Measurements from ENCODE around the gene KCNJ18. TPM values are rescaled to one million over a fixed set of nuclear protein-coding genes. Genes with fewer than 3 reads are reported as not detected.
"Not testable (repeated sequence)": the region's sequence is repeated elsewhere in the genome, so short reads cannot be mapped to it uniquely, and the experiment has no call there.

The KCNJ18 gene
- total RNA-seq (not detected), polyA plus RNA-seq (not detected), total RNA-seq (not detected)

- CTCF ChIA-PET; intact Hi-C loops (cut with micrococcal nuclease); H3K4me1 ChIP-seq (ENCODE audit: control insufficient read depth in 2 of 2, insufficient read depth in 2 of 2, low read length in 2 of 2); H3K4me3 ChIP-seq (ENCODE audit: low read length); H3K27me3 ChIP-seq (ENCODE audit: control insufficient read depth in 2 of 2, insufficient read depth in 2 of 2, low read length in 2 of 2); H3K4me1 Mint-ChIP-seq; H3K9me3 ChIP-seq (ENCODE audit: control insufficient read depth in 2 of 3, low read length in 3 of 3); H3K4me3 Mint-ChIP-seq; DNase-seq; H3K27ac Mint-ChIP-seq; H3K36me3 ChIP-seq (ENCODE audit: control insufficient read depth in 2 of 3, insufficient read depth in 3 of 3, low read length in 3 of 3); H3K27me3 Mint-ChIP-seq; ATAC-seq; H3K36me3 Mint-ChIP-seq; H3K27ac ChIP-seq (ENCODE audit: low read depth, low read length); POLR2A ChIA-PET: not testable (repeated sequence)
- peaks cover 0 to 13% (median under 1%) of the 10 kb centered on the region in 11 donors for H3K9me3 Mint-ChIP-seq
Observed at GRCh38 chr17:21691883-21692703, at the start of gene KCNJ18. KCNJ18 (plus strand) TSS chr17:21692523; CDS start chr17:21702787, 10,264 bp downstream.

DNA sequence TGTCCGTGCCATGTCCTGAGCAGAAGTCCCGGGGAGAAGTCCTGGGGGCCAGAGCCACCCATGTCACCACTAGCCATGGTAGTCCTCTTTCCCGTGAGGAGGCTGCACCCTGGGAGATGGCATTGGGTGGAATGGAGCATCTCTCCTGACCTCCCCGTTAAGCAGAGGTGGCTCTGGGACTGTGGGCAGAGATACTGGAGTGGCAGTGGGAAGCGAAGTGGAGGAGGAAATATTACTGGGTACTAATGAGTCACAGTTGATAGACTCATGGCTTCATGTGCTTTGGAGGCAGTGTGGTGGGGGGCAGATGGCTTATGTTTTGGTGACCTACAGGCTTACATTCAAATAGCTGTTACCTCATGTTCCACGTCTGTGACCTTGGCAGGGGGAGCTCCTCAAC, 44.2 kb upstream of the KCNJ18 start:
- H3K27ac Mint-ChIP-seq; H3K4me1 Mint-ChIP-seq; H3K4me1 ChIP-seq (ENCODE audit: control insufficient read depth in 2 of 2, insufficient read depth in 2 of 2, low read length in 2 of 2); H3K27me3 ChIP-seq (ENCODE audit: control insufficient read depth in 2 of 2, insufficient read depth in 2 of 2, low read length in 2 of 2); intact Hi-C loops (cut with micrococcal nuclease); H3K4me3 ChIP-seq (ENCODE audit: low read length); H3K36me3 ChIP-seq (ENCODE audit: control insufficient read depth in 2 of 3, insufficient read depth in 3 of 3, low read length in 3 of 3); H3K36me3 Mint-ChIP-seq; POLR2A ChIA-PET; H3K9me3 ChIP-seq (ENCODE audit: control insufficient read depth in 2 of 3, low read length in 3 of 3); H3K9me3 Mint-ChIP-seq; H3K4me3 Mint-ChIP-seq; ATAC-seq; CTCF ChIA-PET; H3K27ac ChIP-seq (ENCODE audit: low read depth, low read length); DNase-seq: not testable (repeated sequence)
- H3K27me3 Mint-ChIP-seq, result peaks cover 2 to 24% (median 15%) of the 10 kb centered on the region in 5 donors

- ATAC-seq; H3K9me3 Mint-ChIP-seq; H3K4me3 Mint-ChIP-seq; H3K36me3 Mint-ChIP-seq; H3K27ac Mint-ChIP-seq; H3K27me3 ChIP-seq (ENCODE audit: control insufficient read depth in 2 of 2, insufficient read depth in 2 of 2, low read length in 2 of 2); H3K9me3 ChIP-seq (ENCODE audit: control insufficient read depth in 2 of 3, low read length in 3 of 3); CTCF ChIA-PET; DNase-seq; H3K4me3 ChIP-seq (ENCODE audit: low read length); H3K4me1 Mint-ChIP-seq; H3K36me3 ChIP-seq (ENCODE audit: control insufficient read depth in 2 of 3, insufficient read depth in 3 of 3, low read length in 3 of 3); intact Hi-C loops (cut with micrococcal nuclease); POLR2A ChIA-PET; H3K27ac ChIP-seq (ENCODE audit: low read depth, low read length); H3K4me1 ChIP-seq (ENCODE audit: control insufficient read depth in 2 of 2, insufficient read depth in 2 of 2, low read length in 2 of 2): not testable (repeated sequence)
- peaks cover 0 to 19% (median 5%) of the 10 kb centered on the region in 5 donors for H3K27me3 Mint-ChIP-seq
Observed at GRCh38 chr17:21650043-21650442, 42.3 kb upstream of the KCNJ18 start.

GRCh38 chr17:21652049-21652448, 40.3 kb upstream of the KCNJ18 start:
- H3K4me1 ChIP-seq (ENCODE audit: control insufficient read depth in 2 of 2, insufficient read depth in 2 of 2, low read length in 2 of 2); POLR2A ChIA-PET; H3K4me1 Mint-ChIP-seq; H3K4me3 Mint-ChIP-seq; H3K27ac Mint-ChIP-seq; H3K27me3 Mint-ChIP-seq; CTCF ChIA-PET; H3K27me3 ChIP-seq (ENCODE audit: control insufficient read depth in 2 of 2, insufficient read depth in 2 of 2, low read length in 2 of 2); H3K36me3 ChIP-seq (ENCODE audit: control insufficient read depth in 2 of 3, insufficient read depth in 3 of 3, low read length in 3 of 3); ATAC-seq; H3K27ac ChIP-seq (ENCODE audit: low read depth, low read length); H3K36me3 Mint-ChIP-seq; intact Hi-C loops (cut with micrococcal nuclease); H3K9me3 ChIP-seq (ENCODE audit: control insufficient read depth in 2 of 3, low read length in 3 of 3); DNase-seq; H3K4me3 ChIP-seq (ENCODE audit: low read length); H3K9me3 Mint-ChIP-seq: not testable (repeated sequence)

- H3K4me1 ChIP-seq (ENCODE audit: control insufficient read depth in 2 of 2, insufficient read depth in 2 of 2, low read length in 2 of 2); H3K27me3 Mint-ChIP-seq; H3K4me1 Mint-ChIP-seq; POLR2A ChIA-PET; H3K4me3 ChIP-seq (ENCODE audit: low read length); H3K27ac Mint-ChIP-seq; DNase-seq; ATAC-seq; intact Hi-C loops (cut with micrococcal nuclease); H3K36me3 ChIP-seq (ENCODE audit: control insufficient read depth in 2 of 3, insufficient read depth in 3 of 3, low read length in 3 of 3); H3K9me3 Mint-ChIP-seq; H3K4me3 Mint-ChIP-seq; CTCF ChIA-PET; H3K27ac ChIP-seq (ENCODE audit: low read depth, low read length); H3K27me3 ChIP-seq (ENCODE audit: control insufficient read depth in 2 of 2, insufficient read depth in 2 of 2, low read length in 2 of 2); H3K36me3 Mint-ChIP-seq; H3K9me3 ChIP-seq (ENCODE audit: control insufficient read depth in 2 of 3, low read length in 3 of 3): not testable (repeated sequence)
Observed at GRCh38 chr17:21653211-21653610, 39.1 kb upstream of the KCNJ18 start.

GRCh38 chr17:21656518-21657309, 35.6 kb upstream of the KCNJ18 start:
- not testable (repeated sequence) for H3K4me3 Mint-ChIP-seq, H3K27ac Mint-ChIP-seq, ATAC-seq

GRCh38 chr17:21659635-21660034, 32.7 kb upstream of the KCNJ18 start:
- H3K4me3 ChIP-seq (ENCODE audit: low read length); H3K4me3 Mint-ChIP-seq; H3K27ac Mint-ChIP-seq; H3K27me3 ChIP-seq (ENCODE audit: control insufficient read depth in 2 of 2, insufficient read depth in 2 of 2, low read length in 2 of 2); intact Hi-C loops (cut with micrococcal nuclease); H3K36me3 ChIP-seq (ENCODE audit: control insufficient read depth in 2 of 3, insufficient read depth in 3 of 3, low read length in 3 of 3); H3K4me1 ChIP-seq (ENCODE audit: control insufficient read depth in 2 of 2, insufficient read depth in 2 of 2, low read length in 2 of 2); ATAC-seq; POLR2A ChIA-PET; H3K9me3 ChIP-seq (ENCODE audit: control insufficient read depth in 2 of 3, low read length in 3 of 3); H3K36me3 Mint-ChIP-seq; H3K27ac ChIP-seq (ENCODE audit: low read depth, low read length); CTCF ChIA-PET; DNase-seq; H3K27me3 Mint-ChIP-seq; H3K4me1 Mint-ChIP-seq: not testable (repeated sequence)
- peaks cover 6 to 12% (median 7%) of the 10 kb centered on the region in 11 donors for H3K9me3 Mint-ChIP-seq

More at GRCh38 chr17:21656518-21657309, 35.6 kb upstream of the KCNJ18 start:
- H3K4me3 ChIP-seq (ENCODE audit: low read length); H3K4me1 ChIP-seq (ENCODE audit: control insufficient read depth in 2 of 2, insufficient read depth in 2 of 2, low read length in 2 of 2); intact Hi-C loops (cut with micrococcal nuclease); H3K9me3 ChIP-seq (ENCODE audit: control insufficient read depth in 2 of 3, low read length in 3 of 3); H3K36me3 ChIP-seq (ENCODE audit: control insufficient read depth in 2 of 3, insufficient read depth in 3 of 3, low read length in 3 of 3); H3K27me3 Mint-ChIP-seq; H3K27ac ChIP-seq (ENCODE audit: low read depth, low read length); H3K27me3 ChIP-seq (ENCODE audit: control insufficient read depth in 2 of 2, insufficient read depth in 2 of 2, low read length in 2 of 2); DNase-seq; POLR2A ChIA-PET; H3K36me3 Mint-ChIP-seq; CTCF ChIA-PET; H3K4me1 Mint-ChIP-seq; H3K9me3 Mint-ChIP-seq: not testable (repeated sequence)

All from naive thymus-derived CD4-positive, alpha-beta T cell (primary cell).